ENCODE results near the gene CPEB1. TPM values are rescaled to one million over a fixed set of nuclear protein-coding genes. Genes with fewer than 3 reads are reported as not detected.

Gene CPEB1
- total RNA-seq, 4 donors from 2014 or later, result 1.3 to 5.0 (median 3.8) TPM

DNA sequence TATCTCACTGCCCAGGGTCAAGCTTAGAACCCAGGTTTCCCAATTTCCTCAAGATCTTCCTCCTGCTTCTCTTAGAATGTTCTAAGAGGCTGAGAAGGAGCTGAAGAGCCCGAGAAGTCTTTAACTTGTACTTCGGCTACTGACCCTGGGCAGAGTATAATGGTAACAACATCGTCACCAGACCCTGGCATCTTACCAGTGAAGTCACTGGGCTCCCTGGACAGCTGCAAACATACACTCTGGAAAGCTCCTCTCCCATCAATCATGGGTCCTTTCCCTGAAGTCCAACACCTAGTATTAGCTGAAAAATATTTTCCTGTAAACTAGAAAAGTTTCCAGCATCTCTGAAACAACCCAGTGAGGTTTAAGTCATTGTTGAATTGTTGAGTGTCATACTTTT is 22.7 kb downstream of the CPEB1 start:
- DNase-seq (ENCODE audit: low spot score) (no peak), ATAC-seq (ENCODE audit: low FRiP score) (no peak)
- TF ChIP-seq, protein P1, sequence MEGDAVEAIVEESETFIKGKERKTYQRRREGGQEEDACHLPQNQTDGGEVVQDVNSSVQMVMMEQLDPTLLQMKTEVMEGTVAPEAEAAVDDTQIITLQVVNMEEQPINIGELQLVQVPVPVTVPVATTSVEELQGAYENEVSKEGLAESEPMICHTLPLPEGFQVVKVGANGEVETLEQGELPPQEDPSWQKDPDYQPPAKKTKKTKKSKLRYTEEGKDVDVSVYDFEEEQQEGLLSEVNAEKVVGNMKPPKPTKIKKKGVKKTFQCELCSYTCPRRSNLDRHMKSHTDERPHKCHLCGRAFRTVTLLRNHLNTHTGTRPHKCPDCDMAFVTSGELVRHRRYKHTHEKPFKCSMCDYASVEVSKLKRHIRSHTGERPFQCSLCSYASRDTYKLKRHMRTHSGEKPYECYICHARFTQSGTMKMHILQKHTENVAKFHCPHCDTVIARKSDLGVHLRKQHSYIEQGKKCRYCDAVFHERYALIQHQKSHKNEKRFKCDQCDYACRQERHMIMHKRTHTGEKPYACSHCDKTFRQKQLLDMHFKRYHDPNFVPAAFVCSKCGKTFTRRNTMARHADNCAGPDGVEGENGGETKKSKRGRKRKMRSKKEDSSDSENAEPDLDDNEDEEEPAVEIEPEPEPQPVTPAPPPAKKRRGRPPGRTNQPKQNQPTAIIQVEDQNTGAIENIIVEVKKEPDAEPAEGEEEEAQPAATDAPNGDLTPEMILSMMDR (IDR thresholded peaks at IDR 0.05), result no peak

DNA sequence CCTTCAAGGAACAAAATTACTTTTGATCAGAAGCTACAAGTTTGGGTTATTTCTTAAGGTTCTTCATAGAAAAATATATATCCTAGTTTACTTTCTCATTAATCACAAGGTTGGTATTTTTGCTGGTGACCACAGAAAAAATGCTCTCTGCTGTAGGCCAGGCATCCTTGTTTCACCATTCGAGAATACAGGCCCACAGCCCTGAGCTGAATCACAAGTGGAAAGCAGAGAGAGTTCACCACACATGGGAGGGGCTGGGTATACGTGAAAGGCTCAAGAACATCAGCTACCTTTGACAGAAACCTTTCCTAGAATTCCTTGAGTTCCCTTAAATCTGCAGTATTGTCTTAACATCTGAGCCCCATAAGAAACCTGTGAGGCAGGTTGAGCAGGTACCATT is 23.2 kb downstream of the CPEB1 start:
- ATAC-seq (ENCODE audit: low FRiP score) (no peak), DNase-seq (ENCODE audit: low spot score) (no peak)
- TF ChIP-seq, protein P1 (IDR thresholded peaks at IDR 0.05), result no peak

DNA sequence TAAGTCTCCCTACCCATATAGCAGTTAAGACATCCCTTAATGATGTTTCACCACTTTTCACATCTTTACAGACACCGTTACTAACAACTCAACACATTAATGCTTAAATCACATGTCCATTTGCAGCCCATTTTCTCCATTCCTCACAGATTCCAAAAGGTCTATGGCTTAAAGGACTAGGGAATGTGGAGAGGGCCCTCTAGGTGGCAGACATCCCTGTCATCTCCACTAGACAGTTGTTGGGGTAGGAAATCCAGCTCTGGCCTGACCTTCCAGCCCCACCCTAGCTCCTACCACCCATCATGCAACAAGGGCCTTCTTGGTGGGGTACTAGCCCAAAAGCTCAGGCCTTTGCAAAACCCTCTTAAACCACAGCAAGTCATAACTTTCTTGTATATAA is 25.2 kb downstream of the CPEB1 start:
- TF ChIP-seq, protein P1 (IDR thresholded peaks at IDR 0.05), result no peak
- DNase-seq (ENCODE audit: low spot score) (no peak), ATAC-seq (ENCODE audit: low FRiP score) (no peak)

DNA sequence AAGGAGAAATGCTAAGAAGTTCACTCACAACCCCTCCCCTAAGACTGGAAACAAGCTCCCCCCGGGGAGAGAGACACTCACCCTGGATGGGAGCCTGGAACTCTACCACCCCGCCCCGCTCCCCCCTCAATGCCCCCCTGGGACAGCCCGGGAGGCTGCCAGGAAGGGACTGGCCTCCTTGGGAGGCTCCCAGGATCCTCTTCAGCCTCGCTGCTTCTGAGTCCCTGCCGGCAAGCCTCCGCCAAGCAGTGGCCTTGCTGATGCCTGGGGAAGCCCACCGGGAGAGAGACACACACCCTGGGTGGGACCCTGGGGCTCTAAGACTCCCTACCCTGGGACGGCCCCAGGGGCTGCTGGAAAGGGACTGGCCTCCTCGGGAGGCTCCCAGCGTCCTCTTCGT is 33.4 kb downstream of the CPEB1 start:
- TF ChIP-seq, protein P1 (IDR thresholded peaks at IDR 0.05), result no peak
- DNase-seq (ENCODE audit: low spot score) (no peak), ATAC-seq (ENCODE audit: low FRiP score) (no peak)

DNA sequence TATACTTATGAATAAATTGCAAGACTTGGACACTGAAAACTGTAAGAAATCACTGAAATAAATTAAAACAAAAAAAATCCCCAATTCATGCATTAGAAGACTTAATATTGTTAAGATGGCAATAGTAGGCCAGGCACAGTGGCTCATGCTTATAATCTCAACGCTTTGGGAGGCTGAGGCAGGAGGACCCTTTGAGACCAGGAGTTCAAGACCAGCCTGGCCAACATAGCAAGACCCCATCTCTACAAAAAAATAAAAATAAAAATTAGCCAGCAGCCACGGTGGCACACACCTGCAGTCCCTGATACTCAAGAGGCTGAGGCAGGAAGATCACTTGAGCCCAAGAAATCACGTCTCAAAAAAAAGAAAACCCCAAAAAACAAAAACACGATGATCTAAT is 35.8 kb downstream of the CPEB1 start:
- DNase-seq (ENCODE audit: low spot score) (no peak), ATAC-seq (ENCODE audit: low FRiP score) (no peak)
- TF ChIP-seq, protein P1 (IDR thresholded peaks at IDR 0.05), result no peak

DNA sequence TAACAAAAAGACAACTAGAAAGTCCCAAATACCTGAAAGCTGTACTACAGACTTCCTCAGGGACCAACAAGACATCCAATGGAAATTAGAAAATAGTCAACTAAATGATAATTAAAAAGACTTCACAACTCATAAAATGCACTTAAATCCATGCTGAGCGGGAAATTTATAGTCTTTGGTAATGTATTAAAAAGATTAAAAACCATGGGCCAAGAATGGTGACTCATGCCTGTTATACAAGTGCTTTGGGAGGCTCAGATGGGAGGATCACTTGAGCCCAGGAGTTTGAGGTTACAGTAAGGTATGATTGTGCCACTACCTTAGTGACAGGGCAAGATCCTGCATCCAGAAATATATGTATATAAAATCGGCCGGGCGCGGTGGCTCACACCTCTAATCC is 45.0 kb downstream of the CPEB1 start:
- ATAC-seq (ENCODE audit: low FRiP score) (no peak), DNase-seq (ENCODE audit: low spot score) (no peak)
- TF ChIP-seq, protein P1 (IDR thresholded peaks at IDR 0.05), result no peak

DNA sequence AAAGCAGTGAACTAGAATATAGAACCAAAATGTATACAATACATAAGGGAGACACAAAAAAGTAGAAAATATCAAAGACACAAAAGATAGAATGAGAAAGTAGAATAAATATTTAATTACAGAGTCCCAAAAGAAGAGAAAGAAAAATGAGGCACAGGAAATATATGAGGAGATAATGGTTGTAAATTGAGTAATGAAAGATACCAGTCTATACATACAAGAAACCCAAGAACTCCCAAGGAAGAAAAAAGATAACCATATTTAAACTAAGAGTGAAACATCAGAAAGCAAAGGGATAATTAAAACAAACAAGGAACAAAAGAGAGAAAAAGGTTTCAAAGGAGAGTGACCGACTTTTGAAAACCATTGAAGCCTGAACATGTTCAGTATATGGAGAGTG is 47.3 kb downstream of the CPEB1 start:
- DNase-seq (ENCODE audit: low spot score), result no peak
- ATAC-seq (ENCODE audit: low FRiP score), result no peak
- TF ChIP-seq, protein P1 (IDR thresholded peaks at IDR 0.05), result no peak

All from omental fat pad (tissue), 4 donors.